ENCODE results near the gene SCRN1. TPM values are rescaled to one million over a fixed set of nuclear protein-coding genes. Genes with fewer than 3 reads are reported as not detected.

The SCRN1 gene
- total and polyA plus RNA-seq, 2 of the 13 experiments (the other 11 are each of a cell fraction or from before 2014, with no cell fraction given) = 43.2 to 49.8 TPM

GRCh38 chr7:30028216-30028748, 38.7 kb upstream of the SCRN1 start, which contains the start of gene PLEKHA8 (continued):
- TF ChIP-seq, protein P1, sequence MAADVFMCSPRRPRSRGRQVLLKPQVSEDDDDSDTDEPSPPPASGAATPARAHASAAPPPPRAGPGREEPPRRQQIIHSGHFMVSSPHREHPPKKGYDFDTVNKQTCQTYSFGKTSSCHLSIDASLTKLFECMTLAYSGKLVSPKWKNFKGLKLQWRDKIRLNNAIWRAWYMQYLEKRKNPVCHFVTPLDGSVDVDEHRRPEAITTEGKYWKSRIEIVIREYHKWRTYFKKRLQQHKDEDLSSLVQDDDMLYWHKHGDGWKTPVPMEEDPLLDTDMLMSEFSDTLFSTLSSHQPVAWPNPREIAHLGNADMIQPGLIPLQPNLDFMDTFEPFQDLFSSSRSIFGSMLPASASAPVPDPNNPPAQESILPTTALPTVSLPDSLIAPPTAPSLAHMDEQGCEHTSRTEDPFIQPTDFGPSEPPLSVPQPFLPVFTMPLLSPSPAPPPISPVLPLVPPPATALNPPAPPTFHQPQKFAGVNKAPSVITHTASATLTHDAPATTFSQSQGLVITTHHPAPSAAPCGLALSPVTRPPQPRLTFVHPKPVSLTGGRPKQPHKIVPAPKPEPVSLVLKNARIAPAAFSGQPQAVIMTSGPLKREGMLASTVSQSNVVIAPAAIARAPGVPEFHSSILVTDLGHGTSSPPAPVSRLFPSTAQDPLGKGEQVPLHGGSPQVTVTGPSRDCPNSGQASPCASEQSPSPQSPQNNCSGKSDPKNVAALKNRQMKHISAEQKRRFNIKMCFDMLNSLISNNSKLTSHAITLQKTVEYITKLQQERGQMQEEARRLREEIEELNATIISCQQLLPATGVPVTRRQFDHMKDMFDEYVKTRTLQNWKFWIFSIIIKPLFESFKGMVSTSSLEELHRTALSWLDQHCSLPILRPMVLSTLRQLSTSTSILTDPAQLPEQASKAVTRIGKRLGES (CRISPR knock-in tag; IDR thresholded peaks at IDR 0.05; ENCODE audit: borderline replicate concordance) = no peak
- TF ChIP-seq GABPA (IDR thresholded peaks at IDR 0.05; ENCODE audit: low read depth, low read length) (0 out of 2 replicates have a peak, but pooled peaks have one; percentile 14), GABPA (CRISPR knock-in tag; IDR thresholded peaks at IDR 0.05; ENCODE audit: low read depth) (peak; percentile 70), RARA (CRISPR knock-in tag; IDR thresholded peaks at IDR 0.05) (peak; percentile 37), ZSCAN29 (CRISPR knock-in tag; conservative IDR thresholded peaks at IDR 0.05) (0 out of 2 replicates have a peak, but pooled peaks have one; percentile 60), MYC (CRISPR knock-in tag; IDR thresholded peaks at IDR 0.05; ENCODE audit: borderline replicate concordance) (peak; percentile 61; the same call in 1 of the 2 replicates), ATAD3A (CRISPR knock-in tag; IDR thresholded peaks at IDR 0.05) (no peak), ZC3H4 (CRISPR knock-in tag; IDR thresholded peaks at IDR 0.05; ENCODE audit: borderline replicate concordance) (no peak), FLYWCH1 (CRISPR knock-in tag; IDR thresholded peaks at IDR 0.05) (no peak), ZNF326 (CRISPR knock-in tag; IDR thresholded peaks at IDR 0.05; ENCODE audit: borderline replicate concordance) (no peak), GATAD1 (CRISPR knock-in tag; IDR thresholded peaks at IDR 0.05) (peak; percentile 69), IRF9 (CRISPR knock-in tag; IDR thresholded peaks at IDR 0.05; ENCODE audit: borderline replicate concordance) (peak; percentile 69; the same call in 1 of the 2 replicates), REL (CRISPR knock-in tag; conservative IDR thresholded peaks at IDR 0.05) (no peak)
- TF ChIP-seq, protein P2, sequence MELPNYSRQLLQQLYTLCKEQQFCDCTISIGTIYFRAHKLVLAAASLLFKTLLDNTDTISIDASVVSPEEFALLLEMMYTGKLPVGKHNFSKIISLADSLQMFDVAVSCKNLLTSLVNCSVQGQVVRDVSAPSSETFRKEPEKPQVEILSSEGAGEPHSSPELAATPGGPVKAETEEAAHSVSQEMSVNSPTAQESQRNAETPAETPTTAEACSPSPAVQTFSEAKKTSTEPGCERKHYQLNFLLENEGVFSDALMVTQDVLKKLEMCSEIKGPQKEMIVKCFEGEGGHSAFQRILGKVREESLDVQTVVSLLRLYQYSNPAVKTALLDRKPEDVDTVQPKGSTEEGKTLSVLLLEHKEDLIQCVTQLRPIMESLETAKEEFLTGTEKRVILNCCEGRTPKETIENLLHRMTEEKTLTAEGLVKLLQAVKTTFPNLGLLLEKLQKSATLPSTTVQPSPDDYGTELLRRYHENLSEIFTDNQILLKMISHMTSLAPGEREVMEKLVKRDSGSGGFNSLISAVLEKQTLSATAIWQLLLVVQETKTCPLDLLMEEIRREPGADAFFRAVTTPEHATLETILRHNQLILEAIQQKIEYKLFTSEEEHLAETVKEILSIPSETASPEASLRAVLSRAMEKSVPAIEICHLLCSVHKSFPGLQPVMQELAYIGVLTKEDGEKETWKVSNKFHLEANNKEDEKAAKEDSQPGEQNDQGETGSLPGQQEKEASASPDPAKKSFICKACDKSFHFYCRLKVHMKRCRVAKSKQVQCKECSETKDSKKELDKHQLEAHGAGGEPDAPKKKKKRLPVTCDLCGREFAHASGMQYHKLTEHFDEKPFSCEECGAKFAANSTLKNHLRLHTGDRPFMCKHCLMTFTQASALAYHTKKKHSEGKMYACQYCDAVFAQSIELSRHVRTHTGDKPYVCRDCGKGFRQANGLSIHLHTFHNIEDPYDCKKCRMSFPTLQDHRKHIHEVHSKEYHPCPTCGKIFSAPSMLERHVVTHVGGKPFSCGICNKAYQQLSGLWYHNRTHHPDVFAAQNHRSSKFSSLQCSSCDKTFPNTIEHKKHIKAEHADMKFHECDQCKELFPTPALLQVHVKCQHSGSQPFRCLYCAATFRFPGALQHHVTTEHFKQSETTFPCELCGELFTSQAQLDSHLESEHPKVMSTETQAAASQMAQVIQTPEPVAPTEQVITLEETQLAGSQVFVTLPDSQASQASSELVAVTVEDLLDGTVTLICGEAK (IDR thresholded peaks at IDR 0.05) = no peak
- TF ChIP-seq, protein P2 (CRISPR knock-in tag; IDR thresholded peaks at IDR 0.05) = peak; percentile 26; the same call in 1 of the 2 replicates
- TF ChIP-seq, protein P3, sequence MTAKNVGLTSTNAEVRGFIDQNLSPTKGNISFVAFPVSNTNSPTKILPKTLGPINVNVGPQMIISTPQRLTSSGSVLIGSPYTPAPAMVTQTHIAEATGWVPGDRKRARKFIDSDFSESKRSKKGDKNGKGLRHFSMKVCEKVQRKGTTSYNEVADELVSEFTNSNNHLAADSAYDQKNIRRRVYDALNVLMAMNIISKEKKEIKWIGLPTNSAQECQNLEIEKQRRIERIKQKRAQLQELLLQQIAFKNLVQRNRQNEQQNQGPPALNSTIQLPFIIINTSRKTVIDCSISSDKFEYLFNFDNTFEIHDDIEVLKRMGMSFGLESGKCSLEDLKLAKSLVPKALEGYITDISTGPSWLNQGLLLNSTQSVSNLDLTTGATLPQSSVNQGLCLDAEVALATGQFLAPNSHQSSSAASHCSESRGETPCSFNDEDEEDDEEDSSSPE (CRISPR knock-in tag; IDR thresholded peaks at IDR 0.05) = peak; percentile 58; the same call in 1 of the 2 replicates

All from HepG2 (cell line).